22Rv1 (cell line): ENCODE data around the gene NXT2.
A peak's percentile ranks its signal among the peaks of the same experiment; 100 is the strongest.

ENCODE experiments used
- H3K27ac ChIP-seq: fragments of 450-650 bp; 2 replicates; pipeline ENCODE4 v1.5.1; 2017
- ZFX ChIP-seq: fragments of 450-650 bp; IDR thresholded peaks from 2 replicates; pipeline ENCODE4 v1.6.1; 2017; ENCODE audit warnings: antibody characterized with exemption, borderline replicate concordance
- TF ChIP-seq, protein P1 (sequence below): fragments of 450-650 bp; IDR thresholded peaks from 2 replicates; pipeline ENCODE4 v1.5.1; 2017; ENCODE audit warnings: mild to moderate bottlenecking

Gene NXT2

DNA sequence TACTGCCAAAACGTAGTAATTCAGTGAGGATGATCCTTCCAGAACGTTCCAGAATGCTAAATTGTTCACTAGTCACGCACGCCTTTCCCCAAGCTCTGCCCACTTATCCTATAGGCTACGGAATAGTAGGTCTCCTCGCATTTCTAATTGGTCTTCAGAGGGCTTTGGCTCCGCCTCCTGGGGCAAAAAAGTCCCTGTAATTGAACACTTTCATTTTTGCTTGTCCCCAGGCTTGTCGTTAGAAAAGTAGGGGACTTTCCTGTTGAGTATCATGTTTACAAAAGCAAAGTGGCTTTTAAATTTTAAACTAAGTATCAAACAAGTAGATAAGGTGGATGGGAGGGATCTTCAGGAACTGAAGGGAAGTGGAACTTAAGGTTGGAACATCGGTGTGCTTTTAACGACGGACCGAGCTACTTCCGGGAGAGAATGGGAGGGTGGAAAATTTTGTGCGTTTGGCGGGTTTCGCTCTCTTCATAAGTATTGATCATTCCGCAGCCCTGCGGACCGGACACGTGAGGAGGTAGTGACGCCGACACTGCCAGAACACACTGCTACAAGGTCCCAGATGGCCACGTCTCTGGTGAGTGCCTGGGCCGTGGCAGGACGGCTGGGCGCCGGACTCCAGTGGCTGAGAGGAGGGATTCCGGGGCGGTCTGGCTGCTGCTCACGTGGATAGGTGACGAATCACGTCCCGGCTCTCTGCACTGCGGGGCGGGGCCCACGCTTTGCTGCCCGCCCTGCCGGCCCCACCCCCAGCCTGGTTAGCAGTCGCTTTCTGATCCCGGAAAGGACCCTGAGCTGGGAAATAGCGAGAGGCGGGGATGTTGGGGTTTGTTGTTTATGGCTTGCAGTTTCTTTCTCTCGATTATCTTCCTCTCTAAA is at the start of gene NXT2:
NXT2 (plus strand) TSS at position 406 of the 885 bp plus-strand sequence; CDS start at position 569, 163 bp downstream.
- peak within 1 kb of the TSS; percentile 86 for H3K27ac ChIP-seq
- TF ChIP-seq, protein P1, sequence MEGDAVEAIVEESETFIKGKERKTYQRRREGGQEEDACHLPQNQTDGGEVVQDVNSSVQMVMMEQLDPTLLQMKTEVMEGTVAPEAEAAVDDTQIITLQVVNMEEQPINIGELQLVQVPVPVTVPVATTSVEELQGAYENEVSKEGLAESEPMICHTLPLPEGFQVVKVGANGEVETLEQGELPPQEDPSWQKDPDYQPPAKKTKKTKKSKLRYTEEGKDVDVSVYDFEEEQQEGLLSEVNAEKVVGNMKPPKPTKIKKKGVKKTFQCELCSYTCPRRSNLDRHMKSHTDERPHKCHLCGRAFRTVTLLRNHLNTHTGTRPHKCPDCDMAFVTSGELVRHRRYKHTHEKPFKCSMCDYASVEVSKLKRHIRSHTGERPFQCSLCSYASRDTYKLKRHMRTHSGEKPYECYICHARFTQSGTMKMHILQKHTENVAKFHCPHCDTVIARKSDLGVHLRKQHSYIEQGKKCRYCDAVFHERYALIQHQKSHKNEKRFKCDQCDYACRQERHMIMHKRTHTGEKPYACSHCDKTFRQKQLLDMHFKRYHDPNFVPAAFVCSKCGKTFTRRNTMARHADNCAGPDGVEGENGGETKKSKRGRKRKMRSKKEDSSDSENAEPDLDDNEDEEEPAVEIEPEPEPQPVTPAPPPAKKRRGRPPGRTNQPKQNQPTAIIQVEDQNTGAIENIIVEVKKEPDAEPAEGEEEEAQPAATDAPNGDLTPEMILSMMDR: no peak
- no peak for TF ChIP-seq ZFX

DNA sequence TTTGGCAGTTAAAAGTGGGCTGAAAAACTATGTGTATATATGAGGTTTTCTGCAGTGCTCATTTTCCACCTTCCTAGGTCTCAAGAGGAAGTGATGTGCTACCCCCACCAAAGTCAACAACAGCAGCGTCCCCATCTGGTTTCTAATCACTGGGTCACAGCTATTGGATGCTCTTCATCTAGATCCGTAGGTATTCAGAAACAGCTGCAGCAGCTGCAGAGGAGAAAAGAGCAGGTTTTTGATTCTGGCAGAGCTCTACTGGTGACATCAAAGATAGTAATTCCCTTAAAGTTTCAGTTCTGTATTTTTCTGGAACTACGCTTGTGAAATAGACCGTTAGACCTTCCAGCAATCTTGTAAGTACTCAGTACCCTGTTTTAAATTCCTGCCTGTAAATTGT is 49.0 kb upstream of the NXT2 start:
- no peak for TF ChIP-seq ZFX
- TF ChIP-seq, protein P1: no peak
- H3K27ac ChIP-seq: no peak overlapping the region

DNA sequence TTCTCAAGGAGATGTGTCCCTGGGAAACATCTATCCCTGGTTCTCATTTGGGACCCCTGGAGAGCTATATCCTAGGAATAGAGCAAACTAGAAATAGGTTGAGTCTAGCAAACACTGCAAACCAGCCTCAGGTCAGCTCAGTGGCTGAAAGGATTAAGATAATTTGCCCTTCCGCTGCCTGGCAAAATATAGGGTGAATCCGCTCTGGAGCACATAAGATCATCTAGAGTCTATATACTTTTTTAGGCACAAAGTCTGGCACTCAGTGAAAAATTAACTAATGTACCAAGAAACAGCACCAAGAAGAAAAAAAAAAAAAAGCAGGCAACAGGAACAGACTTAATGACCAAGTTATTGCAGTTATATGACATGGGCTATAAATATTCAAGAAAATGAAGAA is 47.5 kb upstream of the NXT2 start:
- no peak for TF ChIP-seq ZFX
- TF ChIP-seq, protein P1: no peak
- H3K27ac ChIP-seq: no peak overlapping the region

DNA sequence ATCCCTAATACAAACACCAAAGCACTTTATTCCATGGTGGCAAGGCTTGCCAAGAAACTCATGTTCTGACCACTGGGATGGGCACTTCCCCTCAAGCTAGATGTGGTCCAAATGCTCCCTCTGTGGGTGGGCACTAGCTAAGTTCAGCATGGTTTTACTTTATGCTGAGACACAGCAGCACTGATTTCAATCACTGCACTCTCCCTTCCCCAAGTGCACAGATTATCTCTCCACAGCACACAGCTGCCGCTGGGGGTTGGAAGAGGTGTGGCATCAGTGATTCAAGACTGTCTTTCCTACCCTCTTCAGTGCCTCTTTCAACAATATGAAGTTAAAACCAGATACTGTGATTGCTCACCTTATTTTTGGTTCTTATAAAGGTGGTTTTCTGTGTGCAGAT is 38.2 kb upstream of the NXT2 start:
- TF ChIP-seq, protein P1: no peak
- TF ChIP-seq ZFX: no peak
- H3K27ac ChIP-seq: no peak overlapping the region

DNA sequence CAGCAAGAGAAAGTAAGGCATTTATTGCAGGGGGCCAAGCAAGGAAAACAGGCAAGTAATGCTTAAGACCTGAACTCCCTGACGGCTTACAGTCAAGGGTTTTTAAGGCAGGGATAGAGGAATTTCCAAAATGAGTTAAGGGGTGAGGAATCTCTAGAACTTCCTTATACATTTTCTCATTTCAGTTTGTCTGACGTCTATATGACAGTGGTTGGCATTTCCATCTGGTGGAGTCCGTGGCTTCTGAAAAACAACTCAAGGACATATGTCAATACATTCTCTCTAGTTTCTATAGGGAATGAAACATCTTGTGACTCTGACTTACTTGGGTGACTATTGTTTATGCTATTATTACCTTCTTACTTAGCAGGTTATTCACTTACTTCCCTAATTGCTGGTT is 35.5 kb upstream of the NXT2 start:
- H3K27ac ChIP-seq: no peak overlapping the region
- TF ChIP-seq, protein P1: no peak
- no peak for TF ChIP-seq ZFX

DNA sequence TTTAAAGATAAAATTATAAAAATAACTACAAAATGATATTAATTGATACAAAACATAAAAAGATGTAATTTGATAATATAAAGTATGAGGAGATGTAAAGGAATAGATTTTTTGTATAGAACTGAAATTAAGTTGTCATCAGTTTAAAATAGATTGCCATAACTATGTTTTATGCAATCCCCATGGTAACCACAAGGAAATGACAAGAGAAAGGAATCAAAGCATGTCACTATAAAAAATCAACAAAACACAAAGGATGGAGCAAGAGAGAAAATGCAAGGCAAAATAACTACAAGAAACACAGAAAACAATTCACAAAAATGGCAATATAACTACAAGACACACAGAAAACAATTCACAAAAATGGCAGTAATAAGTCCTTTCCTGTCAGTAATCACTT is 27.7 kb upstream of the NXT2 start:
- no peak overlapping the region for H3K27ac ChIP-seq
- TF ChIP-seq, protein P1: no peak
- no peak for TF ChIP-seq ZFX

DNA sequence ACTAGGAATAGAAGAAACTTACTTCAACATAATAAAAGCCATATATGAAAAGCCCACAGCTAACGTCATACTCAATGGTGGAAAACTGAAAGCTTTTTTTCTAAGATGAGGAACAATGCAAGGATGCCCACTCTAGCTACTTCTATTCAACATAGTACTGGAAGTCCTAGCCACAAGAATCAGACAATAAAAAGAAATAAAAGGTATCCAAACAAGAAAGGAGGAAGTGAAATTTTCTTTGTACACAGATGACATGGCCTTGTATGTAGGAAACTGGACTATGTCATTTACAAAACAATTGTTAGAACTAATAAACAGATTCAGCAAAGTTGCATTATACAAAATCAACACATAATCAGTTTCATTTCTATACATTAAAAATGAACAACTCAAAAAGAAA is 25.5 kb upstream of the NXT2 start:
- no peak for TF ChIP-seq ZFX
- TF ChIP-seq, protein P1: no peak
- H3K27ac ChIP-seq: no peak overlapping the region
